Stomach (tissue), 4 donors: ENCODE data around the gene ZMAT5.

Experiments
- POLR2A ChIP-seq, 4 donors: fragments of 450-650 bp; IDR thresholded peaks; one replicate each; pipeline ENCODE4 v1.6.1; 2016; ENCODE audit warnings: antibody characterized with exemption in 4 of 4, control low read depth in 2 of 4, mild to moderate bottlenecking in 1 of 4, moderate library complexity in 1 of 4
- TF ChIP-seq, protein P1 (sequence below), 7 experiments: fragments of 450-650 bp in 4 of 7; fragments of 200-600 bp in 3 of 7; sonication (generic) in 3 of 7; IDR thresholded peaks; one replicate each; pipeline ENCODE4 v1.5.1; 2016 to 2019; ENCODE audit warnings: antibody characterized with exemption in 7 of 7, control low read depth in 2 of 7, mild to moderate bottlenecking in 1 of 7

DNA sequence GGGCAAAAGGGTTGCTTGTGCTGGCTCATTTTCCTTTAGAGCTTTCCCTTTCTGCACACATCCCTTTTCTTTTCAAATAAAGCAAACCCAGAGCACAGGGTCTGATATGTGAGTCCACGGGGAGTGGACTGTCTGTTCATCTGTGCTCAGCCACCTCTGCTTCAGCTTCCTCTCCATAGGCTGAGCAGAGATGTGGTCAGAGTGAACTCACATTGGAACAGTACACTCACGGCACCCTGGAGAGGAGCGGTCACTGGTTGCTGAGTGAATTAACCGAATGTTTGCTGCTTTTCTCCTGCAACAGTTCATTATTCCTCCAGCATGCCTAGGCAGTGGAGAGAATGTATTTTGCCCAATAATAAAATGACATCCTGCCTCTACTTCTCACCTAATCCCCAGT lies 83.3 kb downstream of the ZMAT5 start:
- TF ChIP-seq, protein P1, sequence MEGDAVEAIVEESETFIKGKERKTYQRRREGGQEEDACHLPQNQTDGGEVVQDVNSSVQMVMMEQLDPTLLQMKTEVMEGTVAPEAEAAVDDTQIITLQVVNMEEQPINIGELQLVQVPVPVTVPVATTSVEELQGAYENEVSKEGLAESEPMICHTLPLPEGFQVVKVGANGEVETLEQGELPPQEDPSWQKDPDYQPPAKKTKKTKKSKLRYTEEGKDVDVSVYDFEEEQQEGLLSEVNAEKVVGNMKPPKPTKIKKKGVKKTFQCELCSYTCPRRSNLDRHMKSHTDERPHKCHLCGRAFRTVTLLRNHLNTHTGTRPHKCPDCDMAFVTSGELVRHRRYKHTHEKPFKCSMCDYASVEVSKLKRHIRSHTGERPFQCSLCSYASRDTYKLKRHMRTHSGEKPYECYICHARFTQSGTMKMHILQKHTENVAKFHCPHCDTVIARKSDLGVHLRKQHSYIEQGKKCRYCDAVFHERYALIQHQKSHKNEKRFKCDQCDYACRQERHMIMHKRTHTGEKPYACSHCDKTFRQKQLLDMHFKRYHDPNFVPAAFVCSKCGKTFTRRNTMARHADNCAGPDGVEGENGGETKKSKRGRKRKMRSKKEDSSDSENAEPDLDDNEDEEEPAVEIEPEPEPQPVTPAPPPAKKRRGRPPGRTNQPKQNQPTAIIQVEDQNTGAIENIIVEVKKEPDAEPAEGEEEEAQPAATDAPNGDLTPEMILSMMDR (IDR thresholded peaks at IDR 0.05), result no peak
- TF ChIP-seq POLR2A (IDR thresholded peaks at IDR 0.05), result no peak
